NCI-H2029 (cell line): Measurements from ENCODE around the gene RASGRF2.

Source experiments
- DNase-seq: peaks from one replicate; lab custom pipeline; 2025; lab: John Stamatoyannopoulos, UW

Gene RASGRF2

DNA sequence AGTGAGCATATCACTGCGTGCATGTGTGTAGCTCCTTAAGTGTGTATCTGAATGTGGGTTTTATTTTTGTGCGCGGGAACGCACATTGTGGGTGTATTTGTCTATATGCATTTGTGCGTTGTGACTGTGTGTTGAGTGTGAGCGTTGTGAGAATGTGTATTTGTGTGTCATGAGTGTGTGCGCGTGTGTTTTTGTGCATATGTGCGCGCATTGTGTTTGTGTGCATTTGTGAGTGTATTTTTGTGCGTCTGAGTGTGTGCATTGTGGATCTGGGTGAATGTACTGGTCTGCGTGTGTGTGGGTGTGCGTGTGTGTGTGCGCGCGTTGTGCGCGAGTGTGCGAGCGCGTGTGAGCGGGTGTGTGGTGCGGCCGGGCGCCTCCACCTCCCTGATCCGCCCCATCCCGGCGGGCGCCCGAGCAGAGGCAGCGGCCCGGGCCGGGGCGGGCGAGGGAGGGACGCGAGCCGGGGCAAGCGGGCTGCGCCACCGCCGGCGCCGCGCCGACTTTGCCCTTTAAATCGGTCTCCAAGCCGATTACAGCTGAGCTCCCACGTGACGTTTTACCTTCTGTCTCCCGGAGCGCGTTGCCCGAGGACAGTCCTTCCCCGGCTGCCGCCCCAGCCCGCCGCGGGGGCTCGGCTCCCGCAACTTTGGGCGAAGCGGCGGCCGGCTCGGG lies at the start of gene RASGRF2:
RASGRF2 (plus strand) TSS at position 596 of the 675 bp plus-strand sequence. CDS start 376 bp downstream, outside the sequence.
- no peak for DNase-seq

DNA sequence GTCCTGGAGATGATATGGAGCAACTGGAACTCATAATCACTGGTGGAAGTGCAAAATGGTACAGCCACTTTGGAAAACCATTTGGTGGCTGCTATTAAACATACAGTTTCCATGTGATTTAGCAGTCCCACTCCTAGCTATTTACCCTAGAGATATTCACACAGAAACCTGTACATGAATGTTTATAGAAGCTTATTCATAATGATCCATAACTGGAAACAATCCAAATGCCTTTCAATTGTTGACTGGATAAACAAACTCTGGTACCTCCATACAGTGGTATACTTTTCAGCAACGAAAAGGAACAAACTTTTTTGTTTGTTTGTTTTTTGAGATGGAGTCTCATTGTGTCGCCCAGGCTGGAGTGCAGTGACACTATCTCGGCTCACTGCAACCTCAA lies 47.7 kb upstream of the RASGRF2 start:
- no peak for DNase-seq

DNA sequence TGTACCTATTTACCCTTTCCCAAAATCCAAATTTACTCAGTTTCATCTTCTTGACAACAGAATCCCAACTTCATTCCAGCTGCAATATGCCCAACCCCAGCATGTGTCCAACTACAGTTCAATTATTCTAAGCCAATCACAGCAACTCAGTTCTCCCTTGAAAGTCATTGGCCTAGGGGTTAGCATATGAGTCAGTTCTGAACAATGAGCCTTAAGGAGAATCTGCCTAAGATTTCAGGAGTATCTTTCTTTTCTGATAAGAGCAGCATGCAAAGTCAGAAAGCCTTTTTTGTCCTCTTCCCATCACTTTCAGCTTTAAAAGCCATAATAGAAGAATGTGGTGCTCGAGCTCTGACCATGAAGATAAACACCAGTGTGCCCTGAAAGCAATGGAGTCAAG lies 44.4 kb upstream of the RASGRF2 start:
- DNase-seq = no peak

- no peak for DNase-seq
Observed at GRCh38 chr5:80916676-80917075, 43.5 kb upstream of the RASGRF2 start.

DNA sequence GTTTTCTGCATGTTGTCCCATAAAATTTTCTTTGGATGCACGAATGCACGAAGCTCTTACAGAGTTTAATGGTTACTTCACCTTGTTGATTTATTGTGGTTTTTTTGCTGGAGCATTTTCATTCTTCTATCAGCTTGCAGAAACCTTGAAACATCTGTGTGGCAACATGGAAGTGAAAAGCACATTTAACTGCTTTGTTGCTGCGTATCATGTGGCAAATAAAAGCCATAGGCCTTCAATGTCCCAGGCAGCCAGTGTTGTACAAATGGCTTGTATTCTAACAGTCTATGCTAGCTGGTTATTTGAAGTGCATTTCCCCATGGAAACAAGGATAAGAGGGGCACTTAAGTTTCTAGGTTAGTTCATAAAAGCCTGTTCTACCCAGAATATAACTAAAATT lies 42.5 kb upstream of the RASGRF2 start:
- DNase-seq = peak; percentile 5

GRCh38 chr5:80919678-80920196 lies 40.4 kb upstream of the RASGRF2 start:
- DNase-seq = no peak

DNA sequence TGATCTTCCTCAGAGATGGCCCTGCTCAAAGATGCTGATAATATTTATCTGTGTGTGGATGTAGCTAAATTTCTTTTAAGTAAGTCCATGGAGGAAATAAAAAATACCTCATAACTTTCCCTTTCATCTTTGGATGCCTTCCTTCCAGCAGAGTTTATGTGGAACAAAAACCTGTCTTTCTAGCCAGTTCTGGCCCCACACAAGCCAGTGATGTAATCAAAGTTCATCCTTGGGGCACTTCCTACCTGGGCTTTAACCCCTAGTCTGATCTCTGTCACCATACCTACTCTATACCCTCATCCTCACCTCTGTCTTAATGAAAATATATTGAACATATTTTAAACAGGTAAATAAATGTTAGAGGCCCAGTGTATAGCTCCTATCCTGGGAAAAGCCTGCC lies 39.8 kb upstream of the RASGRF2 start:
- DNase-seq = no peak

GRCh38 chr5:80921026-80921425 lies 39.1 kb upstream of the RASGRF2 start:
- DNase-seq = no peak

DNA sequence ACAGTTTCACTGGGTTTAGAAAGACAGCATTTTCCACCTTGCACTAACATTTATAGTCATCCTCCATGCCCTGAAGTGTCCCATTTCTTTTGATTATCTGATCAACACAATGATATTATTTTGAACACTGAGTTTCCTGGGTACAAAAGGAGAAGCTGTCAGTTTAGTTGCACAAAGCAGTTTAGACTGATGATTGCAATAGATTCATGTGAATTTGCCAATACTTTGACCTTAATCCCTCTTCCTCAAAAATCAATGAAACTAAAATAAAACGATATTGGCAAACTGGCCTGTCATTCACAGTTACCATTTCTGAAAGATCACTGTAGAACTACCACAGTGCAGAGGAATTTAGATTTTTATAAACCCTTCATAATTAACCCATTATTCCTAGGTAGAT lies 34.2 kb upstream of the RASGRF2 start:
- DNase-seq = no peak

- DNase-seq = no peak
Observed at GRCh38 chr5:80926536-80926935, 33.6 kb upstream of the RASGRF2 start.

GRCh38 chr5:80926979-80927656 lies 33.0 kb upstream of the RASGRF2 start:
- no peak for DNase-seq

GRCh38 chr5:80928073-80928472 lies 32.1 kb upstream of the RASGRF2 start:
- DNase-seq = no peak

- DNase-seq = no peak
Observed at GRCh38 chr5:80930940-80931339, 29.2 kb upstream of the RASGRF2 start.

GRCh38 chr5:80931411-80931810 lies 28.8 kb upstream of the RASGRF2 start:
- no peak for DNase-seq

DNA sequence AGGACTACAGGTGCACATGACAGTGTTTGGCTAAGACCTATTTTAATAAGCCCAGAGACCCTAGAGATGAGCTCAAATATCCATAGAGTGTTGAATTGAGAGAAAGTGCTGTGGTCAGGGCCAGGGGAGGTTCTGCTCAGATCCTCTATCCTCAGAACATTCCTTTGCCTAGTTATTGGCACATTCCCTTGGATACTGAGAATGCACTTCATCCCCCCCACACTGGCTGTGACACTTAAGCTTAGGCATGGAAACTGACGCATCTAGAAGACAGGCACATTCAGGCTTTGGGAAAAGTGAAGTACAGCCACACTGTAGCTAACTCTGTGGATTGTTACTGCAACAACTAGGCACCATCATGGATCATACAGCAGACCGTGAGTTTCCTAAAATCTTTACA lies 27.1 kb upstream of the RASGRF2 start:
- DNase-seq = no peak

GRCh38 chr5:80934751-80935150 lies 25.4 kb upstream of the RASGRF2 start:
- DNase-seq = no peak

GRCh38 chr5:80935811-80936385 lies 24.3 kb upstream of the RASGRF2 start:
- DNase-seq = no peak

DNA sequence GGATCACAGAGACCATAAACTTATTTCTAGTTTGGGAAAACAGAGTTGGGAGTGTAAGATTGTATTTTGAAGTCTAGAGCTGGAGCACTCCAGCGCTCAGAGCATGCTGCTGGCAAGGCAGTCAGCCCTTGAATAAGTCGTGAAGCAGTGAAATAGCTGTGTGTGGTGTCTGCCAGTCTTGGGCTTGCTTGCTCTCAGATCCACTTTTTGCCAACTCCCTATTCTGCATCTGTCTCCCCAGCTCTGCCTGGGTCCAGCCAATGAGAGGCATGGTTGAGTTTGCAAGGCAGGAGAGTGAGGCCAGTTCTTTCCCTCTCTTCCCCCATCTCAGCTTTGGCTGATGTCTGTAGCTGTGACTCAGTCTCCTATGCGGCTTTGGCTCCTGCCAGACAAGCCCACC lies 23.3 kb upstream of the RASGRF2 start:
- DNase-seq = no peak

DNA sequence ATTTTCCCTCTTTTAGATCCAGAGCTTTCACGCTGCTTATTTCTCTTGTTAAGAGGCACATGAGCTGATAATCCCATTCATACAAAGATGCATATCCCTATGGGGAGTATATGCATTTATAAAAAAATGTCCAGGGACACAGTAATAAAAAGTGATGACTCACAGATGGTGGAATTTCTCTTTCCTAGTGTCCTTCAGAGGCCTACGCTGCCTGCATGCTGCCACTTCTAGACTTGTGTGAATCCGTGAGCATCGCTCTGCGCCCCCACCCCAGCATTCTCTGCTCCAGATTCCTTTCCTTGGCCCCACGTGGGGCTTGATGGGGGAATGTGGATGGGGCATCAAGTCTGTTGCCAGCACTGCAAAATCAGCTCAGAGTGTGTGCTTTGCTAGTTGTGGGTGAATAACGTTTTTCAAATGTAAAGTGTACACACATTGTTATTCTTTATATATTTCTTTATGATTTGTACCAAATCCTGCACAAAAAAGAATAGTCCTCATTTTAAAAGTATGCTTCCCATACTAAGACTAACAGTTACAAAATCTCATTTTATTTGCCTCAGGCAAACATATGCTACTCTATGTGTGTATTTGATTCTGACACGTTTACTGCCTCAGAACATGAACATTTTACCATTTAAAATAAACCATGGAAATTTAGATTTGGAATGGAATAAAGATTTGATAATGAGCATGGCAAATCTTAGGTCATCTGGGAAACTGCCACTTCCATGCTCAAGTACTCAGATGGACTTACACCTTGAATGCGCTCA lies 22.4 kb upstream of the RASGRF2 start:
- no peak for DNase-seq

- peak; percentile 23 for DNase-seq
Observed at GRCh38 chr5:80941496-80941895, 18.7 kb upstream of the RASGRF2 start.

GRCh38 chr5:80951366-80951765 lies 8.8 kb upstream of the RASGRF2 start:
- DNase-seq = no peak

DNA sequence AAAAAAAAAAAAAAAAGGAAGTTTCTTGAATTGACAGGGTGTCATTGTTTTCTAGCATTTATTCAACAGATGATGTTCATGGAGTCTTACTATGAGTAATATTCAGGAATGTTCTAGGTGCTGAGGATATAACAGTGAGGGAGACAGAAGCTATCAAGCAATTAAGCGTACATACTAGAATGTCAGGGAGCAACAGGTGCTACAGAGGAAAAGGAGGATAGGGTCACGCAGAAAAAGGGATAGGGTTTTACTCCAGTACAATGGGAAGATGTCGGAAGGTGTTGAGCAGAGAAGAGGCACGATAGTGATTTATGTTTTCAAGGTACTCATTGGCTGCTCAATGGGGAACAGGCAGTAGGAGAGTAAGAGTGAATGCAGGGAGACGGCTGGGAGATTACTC lies 6.6 kb upstream of the RASGRF2 start:
- DNase-seq = no peak
